GM21367 (cell line): Measurements from ENCODE around the gene PCDHAC2.

Experiments used
- ATAC-seq: cut with Tn5 transposase; IDR thresholded peaks from one replicate; pipeline ENCODE4 v1.9.1; 2021; ENCODE audit not compliant: unreplicated experiment

PCDHAC2 gene, protein sequence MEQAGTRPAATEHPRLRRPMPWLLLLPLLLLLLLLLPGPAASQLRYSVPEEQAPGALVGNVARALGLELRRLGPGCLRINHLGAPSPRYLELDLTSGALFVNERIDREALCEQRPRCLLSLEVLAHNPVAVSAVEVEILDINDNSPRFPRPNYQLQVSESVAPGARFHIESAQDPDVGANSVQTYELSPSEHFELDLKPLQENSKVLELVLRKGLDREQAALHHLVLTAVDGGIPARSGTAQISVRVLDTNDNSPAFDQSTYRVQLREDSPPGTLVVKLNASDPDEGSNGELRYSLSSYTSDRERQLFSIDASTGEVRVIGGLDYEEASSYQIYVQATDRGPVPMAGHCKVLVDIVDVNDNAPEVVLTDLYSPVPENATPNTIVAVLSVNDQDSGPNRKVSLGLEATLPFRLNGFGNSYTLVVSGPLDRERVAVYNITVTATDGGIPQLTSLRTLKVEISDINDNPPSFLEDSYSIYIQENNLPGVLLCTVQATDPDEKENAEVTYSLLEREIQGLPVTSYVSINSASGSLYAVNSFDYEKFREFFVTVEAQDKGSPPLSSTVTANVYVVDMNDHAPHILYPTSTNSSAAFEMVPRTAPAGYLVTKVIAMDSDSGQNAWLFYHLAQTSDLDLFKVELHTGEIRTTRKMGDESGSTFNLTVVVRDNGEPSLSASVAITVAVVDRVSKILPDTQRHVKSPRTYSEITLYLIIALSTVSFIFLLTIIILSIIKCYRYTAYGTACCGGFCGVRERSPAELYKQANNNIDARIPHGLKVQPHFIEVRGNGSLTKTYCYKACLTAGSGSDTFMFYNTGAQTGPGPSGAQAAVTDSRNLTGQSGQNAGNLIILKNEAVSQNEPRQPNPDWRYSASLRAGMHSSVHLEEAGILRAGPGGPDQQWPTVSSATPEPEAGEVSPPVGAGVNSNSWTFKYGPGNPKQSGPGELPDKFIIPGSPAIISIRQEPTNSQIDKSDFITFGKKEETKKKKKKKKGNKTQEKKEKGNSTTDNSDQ

DNA sequence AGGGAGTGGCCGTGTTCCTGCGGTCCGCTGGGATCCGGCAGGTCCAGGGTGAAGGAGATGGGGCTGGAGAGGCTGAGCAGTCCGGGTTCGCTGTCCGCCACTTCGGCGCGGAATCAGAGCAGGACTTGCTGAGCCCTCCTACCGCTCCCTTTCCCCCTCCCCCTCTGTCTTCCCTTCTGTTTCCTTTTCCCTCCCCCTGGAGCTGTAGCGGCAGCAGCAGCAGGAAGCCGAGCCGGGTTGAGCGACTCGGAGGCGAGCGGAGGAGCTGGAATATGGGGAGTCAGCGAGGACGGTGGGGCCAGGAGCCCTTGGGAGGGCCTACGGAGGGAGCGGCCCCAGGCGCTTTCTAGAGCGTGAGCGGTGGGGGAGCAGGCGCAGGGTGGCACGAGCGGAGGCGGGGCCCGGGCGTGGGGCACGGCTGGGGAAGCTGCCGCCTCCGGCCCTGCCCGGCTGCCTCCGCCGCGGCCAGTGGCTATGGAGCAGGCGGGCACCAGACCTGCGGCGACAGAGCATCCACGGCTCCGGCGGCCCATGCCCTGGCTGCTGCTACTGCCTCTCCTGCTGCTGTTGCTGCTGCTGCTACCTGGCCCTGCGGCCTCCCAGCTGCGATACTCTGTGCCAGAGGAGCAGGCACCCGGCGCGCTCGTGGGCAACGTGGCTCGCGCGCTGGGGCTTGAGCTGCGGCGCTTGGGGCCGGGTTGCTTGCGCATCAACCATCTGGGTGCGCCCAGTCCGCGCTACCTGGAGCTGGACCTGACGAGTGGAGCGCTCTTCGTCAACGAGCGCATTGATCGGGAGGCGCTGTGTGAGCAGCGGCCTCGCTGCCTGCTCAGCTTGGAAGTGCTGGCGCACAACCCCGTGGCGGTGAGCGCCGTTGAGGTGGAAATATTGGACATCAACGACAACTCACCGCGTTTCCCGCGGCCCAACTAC, at the start of gene PCDHAC2:
TSS of gene PCDHAC2 (plus strand) at position 184 of the 933 bp plus-strand sequence. CDS start at position 475, 291 bp downstream.
- no peak for ATAC-seq

- ATAC-seq = no peak
Measured at GRCh38 chr5:140923601-140924000, 42.7 kb upstream of the PCDHAC2 start.

DNA sequence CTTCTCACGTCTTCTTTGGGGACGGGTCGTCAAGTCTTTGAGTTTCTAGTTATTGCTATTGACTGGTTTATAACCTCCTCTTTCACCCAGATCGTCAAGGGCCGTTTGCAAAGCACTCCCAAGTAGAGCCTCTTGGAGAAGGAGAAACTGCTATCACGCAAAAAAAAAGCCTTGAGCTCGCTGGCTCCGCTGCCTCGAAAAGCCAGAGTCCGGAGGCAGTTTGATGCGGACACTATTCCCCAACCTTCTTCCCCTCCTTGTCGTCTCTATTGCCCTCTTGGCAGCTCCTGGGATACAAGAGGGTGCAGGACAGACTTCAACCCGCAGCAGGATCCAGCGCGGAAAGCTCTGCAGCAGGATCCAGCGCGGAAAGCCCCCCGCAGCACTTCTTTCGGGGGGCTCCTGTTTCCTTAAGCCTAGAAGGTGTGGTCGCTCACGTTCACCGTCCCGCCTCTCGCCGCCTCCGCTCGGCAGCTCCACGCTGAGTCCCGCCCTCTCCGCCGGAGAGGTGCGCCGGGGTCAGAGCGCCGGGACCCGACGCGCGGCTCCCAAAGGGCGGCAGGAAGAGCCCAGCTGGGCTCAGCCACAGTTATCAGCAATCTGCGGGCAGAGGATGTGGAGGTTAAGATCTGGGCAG, 40.4 kb upstream of the PCDHAC2 start, which contains the start of gene PCDHAC1:
TSS of gene PCDHAC1 (plus strand) at position 494 of the 637 bp plus-strand sequence. CDS start 594 bp downstream, outside the sequence.
- no peak for ATAC-seq

DNA sequence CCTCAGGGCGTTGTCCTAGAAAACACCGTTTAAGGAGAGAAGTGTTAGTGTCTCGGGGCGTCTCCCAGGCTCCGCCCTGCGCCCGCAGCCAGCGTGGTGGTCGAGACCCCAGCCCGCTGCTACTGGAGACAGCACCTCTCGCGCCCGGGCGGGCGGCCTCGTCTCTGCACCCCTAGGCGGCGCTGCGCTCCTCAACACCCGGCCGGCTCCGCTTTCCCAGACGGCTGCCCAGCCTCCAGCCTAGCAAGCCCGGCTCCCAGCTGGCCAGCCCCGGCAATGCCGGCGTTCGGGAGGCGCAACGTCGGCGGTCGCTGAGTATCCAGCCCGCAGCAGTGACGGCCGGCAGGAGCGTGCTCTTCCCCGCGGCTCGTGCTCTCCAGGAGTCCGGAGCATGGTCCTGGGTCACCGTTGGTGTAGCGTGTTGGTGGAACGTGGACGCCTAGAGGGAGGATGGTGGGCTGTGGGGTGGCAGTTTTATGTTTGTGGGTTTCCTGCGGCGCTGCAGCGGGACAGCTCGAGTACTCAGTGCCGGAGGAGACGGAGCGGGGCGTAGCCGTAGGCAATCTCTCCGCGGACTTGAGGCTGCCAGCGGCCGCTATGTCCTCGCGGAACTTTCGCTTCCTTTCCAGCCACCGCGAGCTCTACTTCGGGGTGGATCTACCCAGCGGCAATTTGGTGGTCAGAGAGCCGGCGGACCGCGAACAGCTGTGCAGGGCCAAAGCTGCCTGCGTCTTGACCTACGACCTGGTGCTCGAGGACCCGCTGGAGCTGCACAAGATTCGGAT, 39.6 kb upstream of the PCDHAC2 start:
- no peak for ATAC-seq

DNA sequence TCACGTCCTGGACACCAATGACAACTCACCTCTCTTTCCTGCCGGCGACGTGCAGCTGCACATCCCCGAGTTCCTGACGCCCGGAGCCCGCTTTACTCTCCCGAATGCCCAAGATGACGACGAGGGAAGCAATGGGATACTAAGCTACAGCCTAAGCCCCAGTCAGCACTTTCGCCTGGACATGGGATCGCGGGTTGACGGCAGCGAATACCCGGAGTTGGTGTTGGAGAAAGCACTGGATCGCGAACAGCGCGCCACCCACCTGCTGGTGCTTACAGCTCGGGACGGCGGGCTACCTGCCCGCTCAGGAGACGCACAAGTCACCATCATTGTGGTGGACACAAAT, 39.1 kb upstream of the PCDHAC2 start:
- ATAC-seq = no peak

DNA sequence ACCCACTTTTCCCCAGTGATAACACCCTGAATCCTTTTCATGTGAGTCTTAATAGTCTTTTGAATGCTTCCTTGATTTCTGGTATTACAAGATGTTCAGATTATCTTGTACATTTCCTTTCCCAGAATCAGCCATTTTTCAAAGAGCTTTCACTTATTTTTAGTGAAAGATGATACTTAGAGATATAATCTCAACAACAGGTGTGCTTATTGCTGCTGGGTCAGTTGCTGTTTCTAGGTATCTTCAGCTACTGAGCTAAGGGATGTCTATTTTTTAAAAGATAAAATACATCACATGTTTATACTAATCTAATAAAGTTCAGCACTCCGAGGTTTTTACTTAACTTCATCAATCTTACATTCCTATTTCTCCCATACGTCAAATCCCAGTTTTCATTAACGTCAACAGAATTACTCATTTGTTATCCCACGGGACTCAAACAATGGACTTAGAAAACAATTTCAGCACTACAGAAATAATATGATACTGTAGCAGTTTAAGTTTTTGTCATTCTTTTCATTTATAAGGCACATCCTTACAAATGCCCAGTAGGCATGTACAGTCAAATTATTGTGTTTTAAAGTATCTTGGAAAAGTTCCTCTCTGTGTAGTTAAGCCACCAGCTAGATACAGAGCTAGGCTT, 31.2 kb upstream of the PCDHAC2 start:
- ATAC-seq = no peak

DNA sequence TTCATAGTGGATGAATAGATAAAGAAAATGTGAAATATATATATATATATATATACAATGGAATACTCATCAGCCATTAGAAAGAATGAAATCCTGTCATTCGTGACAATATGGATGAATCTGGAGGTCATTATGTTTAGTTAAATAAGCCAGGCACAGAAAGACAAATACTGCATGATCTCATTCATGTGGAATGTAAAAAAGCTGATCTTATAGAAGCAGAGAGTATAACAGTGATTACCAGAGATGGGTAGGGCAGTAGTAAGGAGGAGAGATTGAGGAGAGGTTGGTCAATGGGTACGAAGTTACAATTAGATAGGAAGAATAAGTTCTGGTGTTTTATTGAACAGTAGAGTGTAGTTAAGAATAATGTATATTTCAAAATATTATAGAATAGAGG, 19.7 kb upstream of the PCDHAC2 start:
- ATAC-seq = no peak

DNA sequence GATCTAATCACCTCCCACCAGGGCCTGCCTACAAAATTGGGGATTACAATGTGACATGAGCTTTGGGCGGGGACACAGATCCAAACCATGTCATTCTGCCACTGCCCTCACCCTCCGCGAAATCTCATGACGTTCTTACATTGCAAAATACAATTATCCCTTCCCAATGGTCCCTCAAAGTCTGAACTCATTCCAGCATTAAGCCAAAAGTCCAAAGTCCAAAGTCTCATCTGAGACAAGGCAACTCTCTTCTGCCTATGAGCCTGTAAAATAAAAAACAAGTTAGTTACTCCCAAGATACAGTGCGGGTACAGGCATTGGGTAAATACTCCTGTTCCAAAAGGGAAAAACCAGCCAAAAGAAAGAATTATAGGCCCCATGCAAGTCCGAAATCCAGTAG, 14.6 kb upstream of the PCDHAC2 start:
- ATAC-seq = no peak

GRCh38 chr5:140953234-140953633, 13.0 kb upstream of the PCDHAC2 start:
- ATAC-seq = no peak

DNA sequence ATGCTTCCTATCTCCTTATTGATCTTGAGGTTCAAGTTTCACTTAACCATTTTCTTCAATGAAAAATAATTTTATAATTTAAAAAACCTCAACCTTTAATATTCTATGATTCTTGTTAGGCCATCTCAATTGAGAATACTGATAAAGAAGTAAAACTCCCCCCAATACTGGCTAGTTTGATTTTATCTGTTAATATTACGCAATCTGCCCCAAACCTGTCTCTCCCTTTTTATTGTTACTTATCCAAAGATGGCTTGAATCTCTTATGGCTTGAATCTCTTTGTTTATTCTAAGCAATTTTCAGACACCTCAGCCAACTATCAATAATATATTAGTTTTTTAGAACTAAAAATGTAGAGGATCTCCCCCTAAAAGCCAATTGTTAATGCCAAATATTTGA, 4.1 kb upstream of the PCDHAC2 start:
- no peak for ATAC-seq

- no peak for ATAC-seq
Measured at GRCh38 chr5:140964356-140964755, 1.9 kb upstream of the PCDHAC2 start.

DNA sequence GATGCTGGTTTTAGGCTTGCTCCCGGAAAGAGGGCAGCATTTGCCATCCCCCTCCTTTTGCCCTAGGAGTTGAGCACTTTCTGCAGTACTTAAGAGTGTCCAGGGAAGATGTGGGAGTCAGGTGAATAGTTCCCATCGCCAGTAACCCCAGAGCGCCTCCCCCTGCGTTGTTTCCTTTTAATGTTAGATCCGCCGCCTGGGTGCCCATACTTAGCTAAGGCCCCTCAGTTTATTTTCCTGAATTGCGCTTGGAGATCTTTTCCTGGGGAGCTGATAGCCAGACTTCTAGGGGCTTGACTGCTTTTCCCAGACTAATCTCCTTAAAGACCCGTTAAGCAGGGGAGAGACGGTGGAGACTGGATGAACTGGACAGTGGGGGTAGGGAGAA, 377 bp upstream of the PCDHAC2 start:
- ATAC-seq = no peak

GRCh38 chr5:140967226-140967893, 1.1 kb downstream of the PCDHAC2 start:
- no peak for ATAC-seq

GRCh38 chr5:140969880-140970279, 3.6 kb downstream of the PCDHAC2 start:
- no peak for ATAC-seq

DNA sequence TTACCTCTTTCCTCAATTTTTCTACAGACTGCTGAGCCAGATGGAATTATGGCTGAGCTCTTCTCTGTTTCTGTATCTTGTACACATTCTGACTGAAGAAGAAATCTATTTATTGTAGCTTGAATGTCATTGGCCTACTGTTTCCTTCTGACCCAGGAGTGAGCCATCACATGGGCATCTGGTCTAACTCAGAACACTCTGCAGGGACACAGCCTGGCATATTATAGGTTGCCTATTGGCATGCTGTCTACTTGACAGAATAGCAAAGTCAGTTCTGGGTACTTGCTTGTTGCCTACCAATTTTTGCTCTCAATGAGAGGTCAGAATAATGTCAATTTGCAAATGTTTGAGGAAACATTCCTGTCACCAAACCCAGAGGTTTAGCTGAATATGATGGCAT, 7.3 kb downstream of the PCDHAC2 start:
- no peak for ATAC-seq

DNA sequence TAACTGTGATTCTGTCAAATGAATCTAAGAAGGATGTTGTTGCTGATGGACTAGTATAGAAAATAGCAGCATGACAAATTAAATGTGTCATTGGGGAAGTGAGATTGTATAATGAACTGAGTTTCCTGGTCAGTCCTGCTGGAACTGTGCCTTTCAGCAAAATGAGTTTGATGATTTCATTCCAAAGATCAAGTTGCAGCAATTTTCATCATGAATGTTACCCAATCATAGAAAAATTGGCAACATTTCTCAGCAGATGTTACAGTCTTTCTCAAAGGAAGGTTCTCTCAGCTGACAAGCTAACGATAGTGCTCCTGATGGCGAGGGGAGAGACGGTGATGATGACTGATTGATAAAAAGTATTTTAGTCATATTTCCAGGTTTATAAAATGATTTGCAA, 10.7 kb downstream of the PCDHAC2 start:
- ATAC-seq = no peak

- no peak for ATAC-seq
Measured at GRCh38 chr5:140978260-140978659, 12.0 kb downstream of the PCDHAC2 start.

- no peak for ATAC-seq
Measured at GRCh38 chr5:140978983-140979382, 12.7 kb downstream of the PCDHAC2 start.
